ENCODE data around the gene TOR4A.

- no peak for TF ChIP-seq CTCF (IDR thresholded peaks at IDR 0.05)
- TF ChIP-seq POLR2AphosphoS5 (IDR thresholded peaks at IDR 0.05) = no peak
- no peak for TF ChIP-seq POLR2A (IDR thresholded peaks at IDR 0.05)
Observed at GRCh38 chr9:137228506-137228967, 49.0 kb upstream of the TOR4A start.

All from gastroesophageal sphincter (tissue), 3 donors.